ENCODE measurements around the gene MAJIN. TPM values are rescaled to one million over a fixed set of nuclear protein-coding genes. Genes with fewer than 3 reads are reported as not detected.

The MAJIN gene
- total and polyA plus RNA-seq, 10 of the 15 experiments (the other 5 are each of a cell fraction or from before 2014, with no cell fraction given) = 0.10 TPM; not detected in 9

- TF ChIP-seq, protein P1, sequence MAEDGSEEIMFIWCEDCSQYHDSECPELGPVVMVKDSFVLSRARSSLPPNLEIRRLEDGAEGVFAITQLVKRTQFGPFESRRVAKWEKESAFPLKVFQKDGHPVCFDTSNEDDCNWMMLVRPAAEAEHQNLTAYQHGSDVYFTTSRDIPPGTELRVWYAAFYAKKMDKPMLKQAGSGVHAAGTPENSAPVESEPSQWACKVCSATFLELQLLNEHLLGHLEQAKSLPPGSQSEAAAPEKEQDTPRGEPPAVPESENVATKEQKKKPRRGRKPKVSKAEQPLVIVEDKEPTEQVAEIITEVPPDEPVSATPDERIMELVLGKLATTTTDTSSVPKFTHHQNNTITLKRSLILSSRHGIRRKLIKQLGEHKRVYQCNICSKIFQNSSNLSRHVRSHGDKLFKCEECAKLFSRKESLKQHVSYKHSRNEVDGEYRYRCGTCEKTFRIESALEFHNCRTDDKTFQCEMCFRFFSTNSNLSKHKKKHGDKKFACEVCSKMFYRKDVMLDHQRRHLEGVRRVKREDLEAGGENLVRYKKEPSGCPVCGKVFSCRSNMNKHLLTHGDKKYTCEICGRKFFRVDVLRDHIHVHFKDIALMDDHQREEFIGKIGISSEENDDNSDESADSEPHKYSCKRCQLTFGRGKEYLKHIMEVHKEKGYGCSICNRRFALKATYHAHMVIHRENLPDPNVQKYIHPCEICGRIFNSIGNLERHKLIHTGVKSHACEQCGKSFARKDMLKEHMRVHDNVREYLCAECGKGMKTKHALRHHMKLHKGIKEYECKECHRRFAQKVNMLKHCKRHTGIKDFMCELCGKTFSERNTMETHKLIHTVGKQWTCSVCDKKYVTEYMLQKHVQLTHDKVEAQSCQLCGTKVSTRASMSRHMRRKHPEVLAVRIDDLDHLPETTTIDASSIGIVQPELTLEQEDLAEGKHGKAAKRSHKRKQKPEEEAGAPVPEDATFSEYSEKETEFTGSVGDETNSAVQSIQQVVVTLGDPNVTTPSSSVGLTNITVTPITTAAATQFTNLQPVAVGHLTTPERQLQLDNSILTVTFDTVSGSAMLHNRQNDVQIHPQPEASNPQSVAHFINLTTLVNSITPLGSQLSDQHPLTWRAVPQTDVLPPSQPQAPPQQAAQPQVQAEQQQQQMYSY (CRISPR knock-in tag; IDR thresholded peaks at IDR 0.05) = no peak
- TF ChIP-seq, protein P2, sequence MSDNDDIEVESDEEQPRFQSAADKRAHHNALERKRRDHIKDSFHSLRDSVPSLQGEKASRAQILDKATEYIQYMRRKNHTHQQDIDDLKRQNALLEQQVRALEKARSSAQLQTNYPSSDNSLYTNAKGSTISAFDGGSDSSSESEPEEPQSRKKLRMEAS (IDR thresholded peaks at IDR 0.05; ENCODE audit: low read depth, low read length) = no peak
- TF ChIP-seq EP300 (IDR thresholded peaks at IDR 0.05; ENCODE audit: borderline replicate concordance in 1 of 2, control insufficient read depth in 1 of 2, low read depth in 2 of 2, low read length in 2 of 2) (no peak; a peak in 1 of 4 replicates), NFYA (IDR thresholded peaks at IDR 0.05; ENCODE audit: borderline replicate concordance, low read depth, low read length) (no peak), NFYB (IDR thresholded peaks at IDR 0.05; ENCODE audit: insufficient read depth, low read depth, low read length) (no peak), TAF1 (IDR thresholded peaks at IDR 0.05; ENCODE audit: borderline replicate concordance, low read depth, low read length) (no peak), NBN (IDR thresholded peaks at IDR 0.05) (peak; percentile 94), PBX3 (IDR thresholded peaks at IDR 0.05; ENCODE audit: insufficient replicate concordance, low read depth, low read length) (no peak), SMAD1 (IDR thresholded peaks at IDR 0.05; ENCODE audit: low read depth, partially characterized antibody) (no peak), SP1 (IDR thresholded peaks at IDR 0.05; ENCODE audit: low read depth, low read length) (no peak), SRF (IDR thresholded peaks at IDR 0.05; ENCODE audit: low read depth in 2 of 2, low read length in 2 of 2) (no peak), BCLAF1 (IDR thresholded peaks at IDR 0.05) (no peak), MYC (IDR thresholded peaks at IDR 0.05; ENCODE audit: insufficient read depth, insufficient read length, insufficient replicate concordance, low read length, severe bottlenecking) (no peak), YBX1 (IDR thresholded peaks at IDR 0.05) (no peak), ASH2L (IDR thresholded peaks at IDR 0.05; ENCODE audit: borderline replicate concordance, low read depth) (no peak)
- TF ChIP-seq, protein P3, sequence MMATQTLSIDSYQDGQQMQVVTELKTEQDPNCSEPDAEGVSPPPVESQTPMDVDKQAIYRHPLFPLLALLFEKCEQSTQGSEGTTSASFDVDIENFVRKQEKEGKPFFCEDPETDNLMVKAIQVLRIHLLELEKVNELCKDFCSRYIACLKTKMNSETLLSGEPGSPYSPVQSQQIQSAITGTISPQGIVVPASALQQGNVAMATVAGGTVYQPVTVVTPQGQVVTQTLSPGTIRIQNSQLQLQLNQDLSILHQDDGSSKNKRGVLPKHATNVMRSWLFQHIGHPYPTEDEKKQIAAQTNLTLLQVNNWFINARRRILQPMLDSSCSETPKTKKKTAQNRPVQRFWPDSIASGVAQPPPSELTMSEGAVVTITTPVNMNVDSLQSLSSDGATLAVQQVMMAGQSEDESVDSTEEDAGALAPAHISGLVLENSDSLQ (IDR thresholded peaks at IDR 0.05) = peak; percentile 60; the same call in 1 of the 2 replicates
- TF ChIP-seq, protein P4, sequence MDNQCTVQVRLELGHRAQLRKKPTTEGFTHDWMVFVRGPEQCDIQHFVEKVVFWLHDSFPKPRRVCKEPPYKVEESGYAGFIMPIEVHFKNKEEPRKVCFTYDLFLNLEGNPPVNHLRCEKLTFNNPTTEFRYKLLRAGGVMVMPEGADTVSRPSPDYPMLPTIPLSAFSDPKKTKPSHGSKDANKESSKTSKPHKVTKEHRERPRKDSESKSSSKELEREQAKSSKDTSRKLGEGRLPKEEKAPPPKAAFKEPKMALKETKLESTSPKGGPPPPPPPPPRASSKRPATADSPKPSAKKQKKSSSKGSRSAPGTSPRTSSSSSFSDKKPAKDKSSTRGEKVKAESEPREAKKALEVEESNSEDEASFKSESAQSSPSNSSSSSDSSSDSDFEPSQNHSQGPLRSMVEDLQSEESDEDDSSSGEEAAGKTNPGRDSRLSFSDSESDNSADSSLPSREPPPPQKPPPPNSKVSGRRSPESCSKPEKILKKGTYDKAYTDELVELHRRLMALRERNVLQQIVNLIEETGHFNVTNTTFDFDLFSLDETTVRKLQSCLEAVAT (IDR thresholded peaks at IDR 0.05) = peak; percentile 83; the same call in 1 of the 2 replicates
These were observed 41.4 kb upstream of the MAJIN start (continued) for GRCh38 chr11:65013130-65013887.
